Measurements from ENCODE around the gene CDON.
A peak's percentile ranks its signal among the peaks of the same experiment; 100 is the strongest.

- TF ChIP-seq CTCF (IDR thresholded peaks at IDR 0.05): peak in 2 of 4 experiments; percentile 31 to 54
- TF ChIP-seq EP300 (IDR thresholded peaks at IDR 0.05): no peak
- peak in 1 of 2 donors; percentile 7 for TF ChIP-seq POLR2A (IDR thresholded peaks at IDR 0.05)
Measured at GRCh38 chr11:126062679-126063506, at the start of gene CDON.
